GM12878 (cell line): ENCODE data around the gene IGHMBP2. TPM values are rescaled to one million over a fixed set of nuclear protein-coding genes. Genes with fewer than 3 reads are reported as not detected.

ENCODE experiments used
- ATAC-seq: fragments of 200-7000 bp; cut with Tn5 transposase; 3 replicates; pipeline ENCODE4 v1.9.1; 2020; ENCODE audit warnings: mild to moderate bottlenecking, moderate library complexity
- BruUV-seq: library from RNA; stranded (reverse); fragments of 400-500 nt; replicated peaks from 2 replicates; lab custom pipeline; 2021; lab: Mats Ljungman, UMichigan
- CTCF ChIA-PET: fragments of 300-600 bp; sonication (Branson Sonifier 250); formaldehyde crosslinking; extraction: SDS; loops from one replicate; lab custom pipeline; 2021; ENCODE audit warnings: inconsistent platforms; lab: Yijun Ruan, JAX
- POLR2A ChIA-PET: fragments of 350-600 bp; formaldehyde crosslinking; extraction: SDS; loops from one replicate; lab custom pipeline; 2021; ENCODE audit warnings: inconsistent platforms; lab: Charles Lee
- RAD21 ChIA-PET: fragments of 300-600 bp; sonication (Branson Sonifier 250); formaldehyde crosslinking; loops from one replicate; lab custom pipeline; 2023; ENCODE audit warnings: antibody characterized with exemption; ENCODE audit not compliant: unreplicated experiment; lab: Charles Lee
- SMC1A ChIA-PET: fragments of 300-600 bp; sonication (Branson Sonifier 250); formaldehyde crosslinking; loops from one replicate; lab custom pipeline; 2023; ENCODE audit not compliant: unreplicated experiment, uncharacterized antibody; lab: Charles Lee
- DNase-seq: peaks from one replicate; pipeline ENCODE4 v3.0.0-alpha.2; 2011; ENCODE audit warnings: low read depth, low spot score
- FAIRE-seq: peaks from 3 replicates; lab custom pipeline; 2011; peaks lifted over from hg19 to GRCh38; lab: Jason Lieb, UNC
- H2AFZ ChIP-seq: 2 replicates; pipeline ENCODE4 v1.6.0; 2011; ENCODE audit warnings: low read depth, low read length, control low read depth; ENCODE audit not compliant: control insufficient read depth
- H3K27ac ChIP-seq: 2 replicates; pipeline ENCODE4 v1.5.1; 2011; ENCODE audit warnings: control low read depth; ENCODE audit not compliant: control insufficient read depth, insufficient read depth
- H3K27me3 ChIP-seq, 2 experiments: replicated peaks in 1 of 2; 2 replicates each; pipeline versions ENCODE4 v1.6.0 to v1.6.1; 2011; ENCODE audit warnings: low read length in 1 of 2; ENCODE audit not compliant: control insufficient read depth in 2 of 2, insufficient read depth in 2 of 2
- H3K36me3 ChIP-seq, 2 experiments: 2 replicates each; pipeline ENCODE4 v1.5.1; 2011; ENCODE audit warnings: low read length in 1 of 2; ENCODE audit not compliant: control insufficient read depth in 2 of 2, insufficient read depth in 2 of 2
- H3K4me1 ChIP-seq: 2 replicates; pipeline ENCODE4 v1.6.1; 2011; ENCODE audit warnings: mild to moderate bottlenecking, low read length, moderate library complexity, mixed read lengths; ENCODE audit not compliant: control insufficient read depth, insufficient read depth
- H3K4me2 ChIP-seq: 2 replicates; pipeline ENCODE4 v1.6.0; 2011; ENCODE audit warnings: control low read depth; ENCODE audit not compliant: control insufficient read depth, insufficient read depth
- H3K4me3 ChIP-seq: fragments of 200-600 bp; sonication (generic); 2 replicates; pipeline ENCODE4 v1.5.1; 2016
- H3K79me2 ChIP-seq: 2 replicates; pipeline ENCODE4 v1.6.0; 2011; ENCODE audit warnings: low read length; ENCODE audit not compliant: control insufficient read depth, insufficient read depth
- H3K9ac ChIP-seq: 2 replicates; pipeline ENCODE4 v1.8.0; 2011; ENCODE audit warnings: low read length, control low read depth, mixed read lengths; ENCODE audit not compliant: control insufficient read depth, insufficient read depth
- H3K9me3 ChIP-seq: replicated peaks from 3 replicates; pipeline ENCODE4 v1.5.1; 2011; ENCODE audit warnings: mild to moderate bottlenecking, low read length; ENCODE audit not compliant: control insufficient read depth, insufficient read depth
- H4K20me1 ChIP-seq: 2 replicates; pipeline ENCODE4 v1.6.0; 2011; ENCODE audit not compliant: control insufficient read depth, insufficient read depth
- CHD4 ChIP-seq: fragments of 200-600 bp; sonication (generic); IDR thresholded peaks from 2 replicates; pipeline ENCODE4 v1.6.1; 2016; ENCODE audit warnings: mild to moderate bottlenecking
- ELK1 ChIP-seq: IDR thresholded peaks from 2 replicates; pipeline ENCODE4 v1.6.1; 2012; ENCODE audit warnings: low read depth, low read length, improper control_type of control experiment
- GATAD2B ChIP-seq: fragments of 450-650 bp; conservative IDR thresholded peaks from 2 replicates; pipeline ENCODE4 v1.6.1; 2017; ENCODE audit warnings: low read depth, mild to moderate bottlenecking, moderate library complexity
- HCFC1 ChIP-seq: fragments of 150-350 bp; IDR thresholded peaks from 2 replicates; pipeline ENCODE4 v1.6.1; 2014; ENCODE audit warnings: low read length
- MEF2B ChIP-seq: fragments of 450-650 bp; IDR thresholded peaks from 2 replicates; pipeline ENCODE4 v1.6.1; 2018; ENCODE audit warnings: mild to moderate bottlenecking, moderate library complexity; ENCODE audit not compliant: partially characterized antibody, poor library complexity, severe bottlenecking
- NFYA ChIP-seq: IDR thresholded peaks from 2 replicates; pipeline ENCODE4 v1.6.1; 2011; ENCODE audit warnings: low read depth, mild to moderate bottlenecking, low read length, improper control_type of control experiment, borderline replicate concordance
- POLR2A ChIP-seq: IDR thresholded peaks from 2 replicates; pipeline ENCODE4 v1.6.1; 2011; ENCODE audit warnings: low read depth, mild to moderate bottlenecking, low read length
- RAD21 ChIP-seq: IDR thresholded peaks from 2 replicates; pipeline ENCODE4 v1.6.1; 2011; ENCODE audit warnings: mild to moderate bottlenecking, low read depth, low read length, moderate library complexity; ENCODE audit not compliant: insufficient read depth
- RCOR1 ChIP-seq: conservative IDR thresholded peaks from 2 replicates; pipeline ENCODE4 v1.6.1; 2012; ENCODE audit warnings: low read depth, low read length, improper control_type of control experiment
- RUNX3 ChIP-seq: IDR thresholded peaks from 2 replicates; pipeline ENCODE4 v1.6.1; 2012; ENCODE audit warnings: low read length, inconsistent platforms
- SMARCA5 ChIP-seq: fragments of 450-650 bp; IDR thresholded peaks from 2 replicates; pipeline ENCODE4 v1.6.1; 2017; ENCODE audit warnings: mild to moderate bottlenecking
- SP1 ChIP-seq: IDR thresholded peaks from one replicate; pipeline ENCODE4 v1.6.1; 2011; ENCODE audit warnings: low read depth, low read length
- SREBF1 ChIP-seq: IDR thresholded peaks from 2 replicates; pipeline ENCODE4 v1.6.1; 2012; ENCODE audit warnings: mild to moderate bottlenecking, low read length
- ZNF687 ChIP-seq: fragments of 450-650 bp; IDR thresholded peaks from 2 replicates; pipeline ENCODE4 v1.6.1; 2017; ENCODE audit warnings: mild to moderate bottlenecking, moderate library complexity
- WGBS: methylation state at CpG from one replicate; pipeline ENCODE4 v1.1.6; 2016; ENCODE audit warnings: low lambda C conversion rate; ENCODE audit not compliant: insufficient replicate concordance, insufficient coverage; ENCODE audit errors: missing lambda C conversion rate; 5-methylcytosine and 5-hydroxymethylcytosine counted together
- in situ Hi-C: fragments of 300-500 bp; cut with MboI; formaldehyde crosslinking; loops from 9 replicates; pipeline ENCODE4 v1.14.3; 2018; ENCODE audit warnings: mixed read lengths
- intact Hi-C: fragments of 100-400 bp; cut with micrococcal nuclease; formaldehyde crosslinking; loops from one replicate; pipeline ENCODE4 v1.14.2; 2022; ENCODE audit not compliant: unreplicated experiment
- polyA plus RNA-seq, 11 experiments: library from polyadenylated mRNA; depleted of rRNA in 4 of 11; unstranded in 6 of 11; stranded (reverse) in 5 of 11; fragments of >200 nt; fragmentation: Nextera tagmentation in 4 of 11; fragmentation: Illumina TruSeq in 1 of 11; extraction: Ambion mirVana in 4 of 11; extraction: Trizol in 1 of 11; gene quantifications; 1 replicate in 1 of 11; 2 replicates in 10 of 11; pipeline versions ENCODE4 v1.2.1 to v1.2.3, GENCODE V29; 2011 to 2016; ENCODE audit warnings: inconsistent platforms in 2 of 11, missing spikeins in 2 of 11, low read depth in 1 of 11
- total RNA-seq, 4 experiments: library from RNA; depleted of rRNA in 3 of 4; stranded (reverse); fragments of >200 nt in 3 of 4; fragmentation: Illumina TruSeq in 1 of 4; extraction: Trizol in 1 of 4; gene quantifications; 2 replicates each; pipeline versions ENCODE4 v1.2.1 to v1.2.3, GENCODE V29; 2013 to 2021

The IGHMBP2 gene
- total and polyA plus RNA-seq, 10 of the 15 experiments (the other 5 are each of a cell fraction or from before 2014, with no cell fraction given), result 1.4 to 20.1 (median 11.2) TPM

- CTCF ChIA-PET, result no interaction called here
- POLR2A ChIA-PET, result no interaction called here
Measured at GRCh38 chr11:68923614-68924013, 19.9 kb downstream of the IGHMBP2 start.

GRCh38 chr11:68924073-68924925, 20.6 kb downstream of the IGHMBP2 start:
- BruUV-seq, result no TSS peak
- peaks cover 11% of the 10 kb centered on the region for H3K4me1 ChIP-seq
- 94% methylated on average over 10 of the region's 10 CpGs for WGBS
- H2AFZ ChIP-seq, result no peak overlapping the region
- RAD21 ChIA-PET, result no interaction called here
- no peak overlapping the region for H3K4me3 ChIP-seq
- ATAC-seq (no peak), FAIRE-seq (no peak), DNase-seq (no peak)
- no peaks in the 10 kb centered on the region for H3K79me2 ChIP-seq
- no peak overlapping the region for H3K9ac ChIP-seq
- SMC1A ChIA-PET, result no interaction called here
- no peaks in the 10 kb centered on the region for H4K20me1 ChIP-seq
- H3K9me3 ChIP-seq, result peaks cover 14% of the 10 kb centered on the region
- POLR2A ChIA-PET, result interaction anchor here (0.7 kb wide), 1 partner anchor 379 kb away, joined by 5 read pairs; no protein-coding TSS in a partner anchor
- in situ Hi-C loops, result no loop called here
- CTCF ChIA-PET, result interaction anchor here (1.0 kb wide), 1 partner anchor 8 kb away, joined by 3 read pairs; no protein-coding TSS in a partner anchor
- H3K4me2 ChIP-seq, result no peak overlapping the region
- peaks cover 11 to 20% of the 10 kb centered on the region in 2 experiments; a peak in 3 of 4 replicates for H3K36me3 ChIP-seq
- H3K27ac ChIP-seq, result no peak overlapping the region
- H3K27me3 ChIP-seq, result no peaks in the 10 kb centered on the region
- intact Hi-C loops, result no loop called here
- TF ChIP-seq HCFC1 (no peak), ELK1 (no peak), SP1 (no peak), RAD21 (no peak), RUNX3 (no peak), POLR2A (no peak), ZNF687 (no peak), CHD4 (no peak), SMARCA5 (no peak), SREBF1 (no peak), NFYA (no peak)

More at GRCh38 chr11:68923614-68924013, 19.9 kb downstream of the IGHMBP2 start:
- Histone ChIP-seq H4K20me1 (no peaks in the 10 kb centered on the region), H3K9me3 (peaks cover 14% of the 10 kb centered on the region), H3K4me3 (no peak overlapping the region), H3K79me2 (no peaks in the 10 kb centered on the region), H3K4me1 (peaks cover 11% of the 10 kb centered on the region), H3K36me3 (peaks cover 7 to 20% of the 10 kb centered on the region in 2 experiments; a peak in 3 of 4 replicates), H3K27me3 (no peaks in the 10 kb centered on the region), H3K9ac (no peak overlapping the region), H3K27ac (no peak overlapping the region), H2AFZ (no peak overlapping the region)
- intact Hi-C loops, result no loop called here
- no TSS peak for BruUV-seq
- FAIRE-seq, result no peak
- ChIA-PET RAD21 (no interaction called here), SMC1A (no interaction called here)
- WGBS, result 95% methylated on average over 3 of the region's 3 CpGs
- in situ Hi-C loops, result no loop called here
- ATAC-seq, result no peak
- TF ChIP-seq GATAD2B (no peak), RCOR1 (no peak), MEF2B (peak; percentile 52)
- TF ChIP-seq, all 136 proteins: peak for 1
- no peak overlapping the region for H3K4me2 ChIP-seq
- no peak for DNase-seq
